ENCODE data around the gene COL28A1. TPM values are rescaled to one million over a fixed set of nuclear protein-coding genes. Genes with fewer than 3 reads are reported as not detected.

The COL28A1 gene
- total RNA-seq, 1 experiment from 2014 or later: 0.81 TPM

GRCh38 chr7:7384228-7384627 is 151.4 kb downstream of the COL28A1 start:
- Mint-ChIP-seq H3K27me3 (ENCODE audit: low read depth) (peaks cover 2% of the 10 kb centered on the region; the same call in 1 of the 2 replicates), H3K36me3 (peaks cover 10% of the 10 kb centered on the region), H3K27ac (no peak overlapping the region), H3K4me1 (no peaks in the 10 kb centered on the region), H3K4me3 (no peak overlapping the region), H3K9me3 (peaks cover 15% of the 10 kb centered on the region)
- TF ChIP-seq NR2C2 (CRISPR knock-in tag; IDR thresholded peaks at IDR 0.05) (no peak), SMAD3 (CRISPR knock-in tag; IDR thresholded peaks at IDR 0.05; ENCODE audit: borderline replicate concordance) (no peak)
- ATAC-seq: no peak
- CTCF ChIA-PET: no interaction called here
- DNase-seq (ENCODE audit: low spot score): no peak
- POLR2A ChIA-PET: no interaction called here

- POLR2A ChIA-PET: no interaction called here
- H3K36me3 Mint-ChIP-seq: no peaks in the 10 kb centered on the region
- H3K27me3 Mint-ChIP-seq (ENCODE audit: low read depth): no peaks in the 10 kb centered on the region
- CTCF ChIA-PET: interaction anchor here (1.4 kb wide), 1 partner anchor 193 kb away, joined by 3 read pairs; the partner anchor contains the start of gene C1GALT1
- no peak overlapping the region for H3K27ac Mint-ChIP-seq
- H3K4me3 Mint-ChIP-seq: no peak overlapping the region
- DNase-seq (ENCODE audit: low spot score) (no peak), ATAC-seq (no peak)
- TF ChIP-seq CREM (CRISPR knock-in tag; IDR thresholded peaks at IDR 0.05): no peak
- no peaks in the 10 kb centered on the region for H3K4me1 Mint-ChIP-seq
- H3K9me3 Mint-ChIP-seq: peaks cover 8% of the 10 kb centered on the region; the same call in 1 of the 2 replicates
These were observed 160.1 kb downstream of the COL28A1 start for GRCh38 chr7:7375538-7375937.

- H3K27ac Mint-ChIP-seq: no peak overlapping the region
- no peaks in the 10 kb centered on the region for H3K27me3 Mint-ChIP-seq (ENCODE audit: low read depth)
- no peak for ATAC-seq
- DNase-seq (ENCODE audit: low spot score): no peak
- TF ChIP-seq FOXJ3 (CRISPR knock-in tag; IDR thresholded peaks at IDR 0.05; ENCODE audit: borderline replicate concordance) (no peak), SMAD3 (CRISPR knock-in tag; IDR thresholded peaks at IDR 0.05; ENCODE audit: borderline replicate concordance) (no peak), ATF1 (CRISPR knock-in tag; IDR thresholded peaks at IDR 0.05) (no peak), ESRRA (CRISPR knock-in tag; IDR thresholded peaks at IDR 0.05; ENCODE audit: borderline replicate concordance) (no peak), E2F5 (CRISPR knock-in tag; IDR thresholded peaks at IDR 0.05) (no peak), MXD4 (CRISPR knock-in tag; IDR thresholded peaks at IDR 0.05; ENCODE audit: borderline replicate concordance) (no peak), ZNF219 (CRISPR knock-in tag; IDR thresholded peaks at IDR 0.05; ENCODE audit: borderline replicate concordance) (no peak), ZNF416 (CRISPR knock-in tag; IDR thresholded peaks at IDR 0.05) (no peak), ZNF281 (CRISPR knock-in tag; IDR thresholded peaks at IDR 0.05) (no peak), IRF1 (CRISPR knock-in tag; IDR thresholded peaks at IDR 0.05) (no peak), CTCF (IDR thresholded peaks at IDR 0.05) (no peak), E2F1 (CRISPR knock-in tag; IDR thresholded peaks at IDR 0.05) (no peak), ZNF317 (CRISPR knock-in tag; IDR thresholded peaks at IDR 0.05; ENCODE audit: borderline replicate concordance, low read depth) (no peak)
- H3K4me3 Mint-ChIP-seq: no peak overlapping the region
- peaks cover 14% of the 10 kb centered on the region for H3K4me1 Mint-ChIP-seq
- no peaks in the 10 kb centered on the region for H3K36me3 Mint-ChIP-seq
- ChIA-PET POLR2A (no interaction called here), CTCF (no interaction called here)
- H3K9me3 Mint-ChIP-seq: no peaks in the 10 kb centered on the region
These were observed 165.6 kb downstream of the COL28A1 start for GRCh38 chr7:7370076-7370475.
